ENCODE results near the gene C2orf76.
A peak's percentile ranks its signal among the peaks of the same experiment; 100 is the strongest.

C2orf76 gene

GRCh38 chr2:119261493-119262225 is 105.0 kb downstream of the C2orf76 start:
- no peak for DNase-seq

GRCh38 chr2:119260646-119261492 is 105.8 kb downstream of the C2orf76 start:
- no peak for DNase-seq

- peak; percentile 51 for DNase-seq
Measured at GRCh38 chr2:119259296-119259860, 107.3 kb downstream of the C2orf76 start.

GRCh38 chr2:119257198-119257597 is 109.4 kb downstream of the C2orf76 start:
- DNase-seq: no peak

- DNase-seq: no peak
Measured at GRCh38 chr2:119256582-119256921, 110.1 kb downstream of the C2orf76 start.

- no peak for DNase-seq
Measured at GRCh38 chr2:119255760-119256581, 110.7 kb downstream of the C2orf76 start.

GRCh38 chr2:119254601-119255080 is 112.0 kb downstream of the C2orf76 start:
- no peak for DNase-seq

- DNase-seq: no peak
Measured at GRCh38 chr2:119253760-119254600, 112.7 kb downstream of the C2orf76 start.

GRCh38 chr2:119253114-119253702 is 113.4 kb downstream of the C2orf76 start:
- DNase-seq: no peak

Data from midbrain (tissue), 1 donor.